Trophoblast cell (in vitro differentiated cells and primary cell): Measurements from ENCODE around the gene ZNF574.

Experiments used
- DNase-seq, 2 donors: peaks; one replicate each; pipeline ENCODE4 v3.0.0-alpha.2; 2016
- H2AFZ ChIP-seq: 2 replicates; pipeline ENCODE4 v1.6.1; 2013; ENCODE audit warnings: low read length, moderate library complexity, mild to moderate bottlenecking; ENCODE audit not compliant: insufficient read depth, poor library complexity
- H2AK5ac ChIP-seq: 2 replicates; pipeline ENCODE4 v1.6.1; 2013; ENCODE audit warnings: mild to moderate bottlenecking, low read length
- H2BK120ac ChIP-seq: 2 replicates; pipeline ENCODE4 v1.6.1; 2013; ENCODE audit warnings: low read length, mild to moderate bottlenecking, moderate library complexity; ENCODE audit not compliant: insufficient read depth, poor library complexity
- H2BK12ac ChIP-seq: 2 replicates; pipeline ENCODE4 v1.6.1; 2013; ENCODE audit warnings: mild to moderate bottlenecking, low read length, moderate library complexity
- H2BK5ac ChIP-seq: 2 replicates; pipeline ENCODE4 v1.6.1; 2013; ENCODE audit warnings: low read length, low read depth, moderate library complexity, mild to moderate bottlenecking; ENCODE audit not compliant: poor library complexity
- H3K14ac ChIP-seq: 2 replicates; pipeline ENCODE4 v1.6.1; 2013; ENCODE audit warnings: mild to moderate bottlenecking, low read length
- H3K18ac ChIP-seq: 2 replicates; pipeline ENCODE4 v1.6.1; 2013; ENCODE audit warnings: mild to moderate bottlenecking, low read length
- H3K23ac ChIP-seq: 2 replicates; pipeline ENCODE4 v1.6.1; 2013; ENCODE audit warnings: low read length
- H3K27ac ChIP-seq: 2 replicates; pipeline ENCODE4 v1.5.1; 2013; ENCODE audit warnings: low read depth, mild to moderate bottlenecking, inconsistent platforms, low read length, moderate library complexity
- H3K27me3 ChIP-seq: 2 replicates; pipeline ENCODE4 v1.6.1; 2013; ENCODE audit warnings: inconsistent platforms, mild to moderate bottlenecking, low read length, moderate library complexity; ENCODE audit not compliant: insufficient read depth
- H3K36me3 ChIP-seq, 2 experiments: 1 replicate in 1 of 2; 2 replicates in 1 of 2; pipeline ENCODE4 v1.6.1; 2013; ENCODE audit warnings: low read length in 2 of 2, mild to moderate bottlenecking in 2 of 2, moderate library complexity in 1 of 2; ENCODE audit not compliant: insufficient read depth in 2 of 2, control insufficient read depth in 1 of 2
- H3K4ac ChIP-seq: 2 replicates; pipeline ENCODE4 v1.6.1; 2013; ENCODE audit warnings: low read depth, mild to moderate bottlenecking, low read length, moderate library complexity
- H3K4me1 ChIP-seq, 2 experiments: 1 replicate in 1 of 2; 2 replicates in 1 of 2; pipeline ENCODE4 v1.6.1; 2013; ENCODE audit warnings: low read length in 2 of 2, mild to moderate bottlenecking in 2 of 2, moderate library complexity in 1 of 2; ENCODE audit not compliant: insufficient read depth in 2 of 2, control insufficient read depth in 1 of 2
- H3K4me2 ChIP-seq: 2 replicates; pipeline ENCODE4 v1.6.1; 2013; ENCODE audit warnings: inconsistent platforms, mild to moderate bottlenecking, low read length, moderate library complexity
- H3K4me3 ChIP-seq: 2 replicates; pipeline ENCODE4 v1.5.1; 2013; ENCODE audit warnings: mild to moderate bottlenecking, low read depth, low read length, inconsistent platforms
- H3K79me1 ChIP-seq: one replicate; pipeline ENCODE4 v1.6.1; 2013; ENCODE audit warnings: low read length
- H3K79me2 ChIP-seq: 2 replicates; pipeline ENCODE4 v1.6.1; 2013; ENCODE audit warnings: low read length, mild to moderate bottlenecking; ENCODE audit not compliant: control insufficient read depth, insufficient read depth, poor library complexity
- H3K9ac ChIP-seq: 2 replicates; pipeline ENCODE4 v1.6.1; 2013; ENCODE audit warnings: mild to moderate bottlenecking, low read length
- H3K9me3 ChIP-seq: 2 replicates; pipeline ENCODE4 v1.6.1; 2013; ENCODE audit warnings: low read depth, mild to moderate bottlenecking, control low read depth, inconsistent platforms, low read length; ENCODE audit not compliant: insufficient read depth
- H4K12ac ChIP-seq: 2 replicates; pipeline ENCODE4 v1.6.1; 2013; ENCODE audit warnings: low read depth, mild to moderate bottlenecking, low read length, moderate library complexity
- H4K8ac ChIP-seq: 2 replicates; pipeline ENCODE4 v1.6.1; 2013; ENCODE audit warnings: low read depth, mild to moderate bottlenecking, low read length, moderate library complexity
- H4K91ac ChIP-seq: one replicate; pipeline ENCODE4 v1.6.1; 2013; ENCODE audit warnings: low read depth, mild to moderate bottlenecking, low read length, moderate library complexity
- WGBS: extraction: QIAGEN DNeasy Blood & Tissue Kit; methylation state at CpG from one replicate; pipeline ENCODE4 v1.1.7; 2013; ENCODE audit warnings: missing lambda C conversion rate; ENCODE audit not compliant: insufficient read length, insufficient coverage; ENCODE audit errors: extremely low coverage; 5-methylcytosine and 5-hydroxymethylcytosine counted together

The ZNF574 gene

GRCh38 chr19:42068756-42069571 lies 7.0 kb upstream of the ZNF574 start:
- Histone ChIP-seq H4K8ac (no peak overlapping the region), H3K18ac (no peak overlapping the region), H2AFZ (no peak overlapping the region), H3K27me3 (peaks cover 17% of the 10 kb centered on the region), H3K9me3 (no peaks in the 10 kb centered on the region), H2BK120ac (no peak overlapping the region), H4K12ac (no peak overlapping the region), H3K14ac (no peak overlapping the region), H3K27ac (no peak overlapping the region), H3K23ac (no peak overlapping the region), H4K91ac (no peak overlapping the region), H3K79me2 (no peaks in the 10 kb centered on the region), H3K79me1 (no peaks in the 10 kb centered on the region), H2BK12ac (no peak overlapping the region), H3K36me3 (no peaks in the 10 kb centered on the region), H3K9ac (no peak overlapping the region), H3K4me1 (peaks cover 3 to 6% of the 10 kb centered on the region in 2 experiments), H3K4me3 (no peak overlapping the region), H2BK5ac (no peak overlapping the region), H3K4me2 (no peak overlapping the region), H2AK5ac (no peak overlapping the region), H3K4ac (no peak overlapping the region)
- DNase-seq = no peak
- no CpG with 5 or more reads among the region's 29 CpGs for WGBS

- WGBS = no CpG with 5 or more reads among the region's 29 CpGs
- no peak within 1 kb of the TSS for H4K91ac ChIP-seq
These were observed 6.2 kb upstream of the ZNF574 start, which contains the start of gene GRIK5 for GRCh38 chr19:42069619-42070351. TSS of gene GRIK5 (minus strand) at chr19:42070206. CDS start at chr19:42065770, 4,436 bp downstream.

GRCh38 chr19:42071247-42071646 lies 4.7 kb upstream of the ZNF574 start:
- Histone ChIP-seq H4K12ac (no peak overlapping the region), H3K9ac (no peak overlapping the region), H3K4me1 (peaks cover 7 to 10% of the 10 kb centered on the region in 2 experiments), H2BK12ac (no peak overlapping the region), H2BK5ac (no peak overlapping the region), H3K4ac (no peak overlapping the region), H3K9me3 (no peaks in the 10 kb centered on the region), H2AFZ (no peak overlapping the region), H3K4me3 (no peak overlapping the region), H4K8ac (no peak overlapping the region), H3K79me2 (peaks cover 6% of the 10 kb centered on the region), H3K18ac (no peak overlapping the region), H3K14ac (no peak overlapping the region), H3K27me3 (peaks cover 17% of the 10 kb centered on the region), H3K79me1 (peaks cover 9% of the 10 kb centered on the region), H3K23ac (no peak overlapping the region), H2AK5ac (no peak overlapping the region), H3K27ac (no peak overlapping the region), H3K4me2 (no peak overlapping the region), H4K91ac (no peak overlapping the region), H2BK120ac (no peak overlapping the region), H3K36me3 (no peaks in the 10 kb centered on the region)
- no peak for DNase-seq
- no CpG with 5 or more reads among the region's 12 CpGs for WGBS

More at GRCh38 chr19:42069619-42070351, 6.2 kb upstream of the ZNF574 start, which contains the start of gene GRIK5:
- H3K27ac ChIP-seq = no peak within 1 kb of the TSS
- no peak within 1 kb of the TSS for H3K4me3 ChIP-seq
- no peak within 1 kb of the TSS for H2BK5ac ChIP-seq
- no peak within 1 kb of the TSS for H2AFZ ChIP-seq
- no peak within 1 kb of the TSS for H3K23ac ChIP-seq
- H3K79me2 ChIP-seq = no peaks in the 10 kb centered on the region
- no peak within 1 kb of the TSS for H2BK12ac ChIP-seq
- peaks cover 17% of the 10 kb centered on the region for H3K27me3 ChIP-seq
- no peaks in the 10 kb centered on the region for H3K9me3 ChIP-seq
- no peaks in the 10 kb centered on the region for H3K79me1 ChIP-seq
- no peak within 1 kb of the TSS for H3K4me2 ChIP-seq
- no peak within 1 kb of the TSS for H3K14ac ChIP-seq
- H4K12ac ChIP-seq = no peak within 1 kb of the TSS
- no peak within 1 kb of the TSS for H3K9ac ChIP-seq
- no peak within 1 kb of the TSS for H3K4ac ChIP-seq
- no peak within 1 kb of the TSS for H2AK5ac ChIP-seq
- H3K36me3 ChIP-seq = no peaks in the 10 kb centered on the region
- H3K18ac ChIP-seq = no peak within 1 kb of the TSS
- no peak for DNase-seq
- H2BK120ac ChIP-seq = no peak within 1 kb of the TSS
- H4K8ac ChIP-seq = no peak within 1 kb of the TSS
- H3K4me1 ChIP-seq = peaks cover 3 to 6% of the 10 kb centered on the region in 2 experiments

- H3K27me3 ChIP-seq = peaks cover 3% of the 10 kb centered on the region
- H3K18ac ChIP-seq = no peak overlapping the region
- DNase-seq = no peak
- no peak overlapping the region for H3K4me3 ChIP-seq
- H3K4me2 ChIP-seq = peak overlapping the region; percentile 73
- H3K4me1 ChIP-seq = peaks cover 10 to 22% of the 10 kb centered on the region in 2 experiments
- H2AK5ac ChIP-seq = peak overlapping the region; percentile 26
- H3K27ac ChIP-seq = no peak overlapping the region
- no peaks in the 10 kb centered on the region for H3K9me3 ChIP-seq
- peak overlapping the region; percentile 96 for H4K8ac ChIP-seq
- H3K79me2 ChIP-seq = peaks cover 17% of the 10 kb centered on the region
- peaks cover 12% of the 10 kb centered on the region for H3K79me1 ChIP-seq
- peak overlapping the region; percentile 19 for H2AFZ ChIP-seq
- no CpG with 5 or more reads among the region's 27 CpGs for WGBS
- peak overlapping the region; percentile 91 for H4K12ac ChIP-seq
- peak overlapping the region; percentile 88 for H3K14ac ChIP-seq
- H4K91ac ChIP-seq = peak overlapping the region; percentile 86
- H3K9ac ChIP-seq = no peak overlapping the region
- peak overlapping the region; percentile 89 for H3K4ac ChIP-seq
- H2BK5ac ChIP-seq = no peak overlapping the region
- no peak overlapping the region for H2BK12ac ChIP-seq
- no peak overlapping the region for H2BK120ac ChIP-seq
- no peak overlapping the region for H3K23ac ChIP-seq
- H3K36me3 ChIP-seq = peaks cover 14 to 16% of the 10 kb centered on the region in 2 experiments
These were observed 1.2 kb upstream of the ZNF574 start for GRCh38 chr19:42074513-42075363.
